CD14-positive monocyte (primary cell): ENCODE results near the gene ADAMTS18. TPM values are rescaled to one million over a fixed set of nuclear protein-coding genes. Genes with fewer than 3 reads are reported as not detected.
"Not testable (repeated sequence)": the region's sequence is repeated elsewhere in the genome, so short reads cannot be mapped to it uniquely, and the experiment has no call there.

ENCODE experiments used
- DNase-seq, 3 donors: peaks; one replicate each; pipeline ENCODE4 v3.0.0-alpha.2; 2011 to 2022
- H2AFZ ChIP-seq: 2 replicates; pipeline ENCODE4 v1.6.0; 2012; ENCODE audit warnings: mild to moderate bottlenecking, low read depth, low read length, inconsistent platforms; ENCODE audit not compliant: insufficient read depth, poor library complexity, severe bottlenecking
- H3K27ac ChIP-seq, 2 donors: 1 replicate in 1 of 2; 2 replicates in 1 of 2; pipeline ENCODE4 v1.5.1; 2012 to 2013; ENCODE audit warnings: low read length in 2 of 2, control low read depth in 1 of 2, inconsistent platforms in 1 of 2, low read depth in 1 of 2, mild to moderate bottlenecking in 1 of 2
- H3K27me3 ChIP-seq, 2 donors: one replicate each; pipeline versions ENCODE4 v1.6.0 to v1.6.1; 2011 to 2013; ENCODE audit warnings: low read length in 2 of 2; ENCODE audit not compliant: control insufficient read depth in 2 of 2, insufficient read depth in 2 of 2
- H3K36me3 ChIP-seq, 2 donors: replicated peaks in 1 of 2; 1 replicate in 1 of 2; 2 replicates in 1 of 2; pipeline versions ENCODE4 v1.5.1 to v1.6.1; 2012 to 2013; ENCODE audit warnings: low read length in 2 of 2, control low read depth in 1 of 2, inconsistent platforms in 1 of 2, mild to moderate bottlenecking in 1 of 2; ENCODE audit not compliant: insufficient read depth in 2 of 2, control insufficient read depth in 1 of 2
- H3K4me1 ChIP-seq, 2 donors: 1 replicate in 1 of 2; 2 replicates in 1 of 2; pipeline versions ENCODE4 v1.5.1 to v1.6.1; 2012 to 2013; ENCODE audit warnings: low read length in 2 of 2, control low read depth in 1 of 2, inconsistent platforms in 1 of 2, mild to moderate bottlenecking in 1 of 2, moderate library complexity in 1 of 2; ENCODE audit not compliant: insufficient read depth in 2 of 2, control insufficient read depth in 1 of 2
- H3K4me2 ChIP-seq: replicated peaks from 2 replicates; pipeline ENCODE3; 2012; ENCODE audit warnings: low read length, moderate library complexity, mild to moderate bottlenecking; ENCODE audit not compliant: poor library complexity, severe bottlenecking; ENCODE audit errors: extremely low read depth
- H3K4me3 ChIP-seq, 3 experiments: fragments of 200-600 bp in 1 of 3; sonication (generic) in 1 of 3; replicated peaks in 1 of 3; 1 replicate in 2 of 3; 2 replicates in 1 of 3; pipeline ENCODE4 v1.5.1; 2011 to 2013; ENCODE audit warnings: low read length in 3 of 3, mild to moderate bottlenecking in 3 of 3, control low read depth in 2 of 3, low read depth in 2 of 3, inconsistent platforms in 1 of 3, moderate library complexity in 1 of 3
- H3K79me2 ChIP-seq: 2 replicates; pipeline ENCODE4 v1.6.0; 2012; ENCODE audit warnings: mild to moderate bottlenecking, control low read depth, inconsistent platforms, low read length, moderate library complexity; ENCODE audit not compliant: insufficient read depth
- H3K9ac ChIP-seq: 2 replicates; pipeline ENCODE4 v1.6.0; 2017; ENCODE audit warnings: low read length, mild to moderate bottlenecking; ENCODE audit not compliant: insufficient read depth, poor library complexity, severe bottlenecking
- H3K9me3 ChIP-seq, 2 donors: replicated peaks in 1 of 2; 1 replicate in 1 of 2; 2 replicates in 1 of 2; pipeline versions ENCODE4 v1.5.1 to v1.6.1; 2012 to 2013; ENCODE audit warnings: low read length in 2 of 2, control low read depth in 1 of 2; ENCODE audit not compliant: control insufficient read depth in 1 of 2, insufficient read depth in 1 of 2
- H4K20me1 ChIP-seq: 2 replicates; pipeline ENCODE4 v1.6.0; 2012; ENCODE audit warnings: mild to moderate bottlenecking, low read length, control low read depth, moderate library complexity; ENCODE audit not compliant: insufficient read depth
- H3K27ac Mint-ChIP-seq, 7 donors: one replicate each; pipeline ENCODE4 v1.8.0; 2020; ENCODE audit warnings: mild to moderate bottlenecking in 7 of 7, mixed read lengths in 7 of 7, moderate library complexity in 6 of 7, inconsistent platforms in 2 of 7
- H3K27me3 Mint-ChIP-seq, 3 donors: one replicate each; pipeline ENCODE4 v1.8.0; 2021 to 2022; ENCODE audit warnings: low read depth in 3 of 3, mild to moderate bottlenecking in 3 of 3, mixed read lengths in 3 of 3, moderate library complexity in 3 of 3, inconsistent platforms in 1 of 3
- H3K36me3 Mint-ChIP-seq, 2 donors: one replicate each; pipeline ENCODE4 v1.8.0; 2020; ENCODE audit warnings: mixed read lengths in 2 of 2, inconsistent platforms in 1 of 2, mild to moderate bottlenecking in 1 of 2
- H3K4me1 Mint-ChIP-seq: one replicate; pipeline ENCODE4 v1.8.0; 2020; ENCODE audit warnings: mild to moderate bottlenecking, mixed read lengths
- H3K4me3 Mint-ChIP-seq, 2 donors: one replicate each; pipeline ENCODE4 v1.8.0; 2020; ENCODE audit warnings: mild to moderate bottlenecking in 2 of 2, mixed read lengths in 2 of 2, moderate library complexity in 1 of 2
- H3K9me3 Mint-ChIP-seq, 7 donors: one replicate each; pipeline ENCODE4 v1.8.0; 2020 to 2022; ENCODE audit warnings: mixed read lengths in 7 of 7, mild to moderate bottlenecking in 6 of 7, moderate library complexity in 6 of 7, inconsistent platforms in 2 of 7
- WGBS: methylation state at CpG from one replicate; pipeline ENCODE4 v1.1.5; 2013; ENCODE audit warnings: missing lambda C conversion rate; ENCODE audit not compliant: insufficient coverage; 5-methylcytosine and 5-hydroxymethylcytosine counted together
- intact Hi-C, 2 donors: fragments of 100-400 bp; cut with micrococcal nuclease; formaldehyde crosslinking; loops; one replicate each; pipeline versions ENCODE4 v1.15.0 to v1.15.1; 2023
- polyA plus RNA-seq, 3 donors: library from polyadenylated mRNA; depleted of rRNA in 1 of 3; unstranded in 2 of 3; stranded (reverse) in 1 of 3; fragments of 300-500 nt in 2 of 3; fragments of >200 nt in 1 of 3; fragmentation: Illumina TruSeq in 2 of 3; gene quantifications; 1 replicate in 2 of 3; 2 replicates in 1 of 3; pipeline ENCODE4 v1.2.3, GENCODE V29; 2012 to 2021
- TF ChIP-seq, protein P1 (sequence below): fragments of 200-600 bp; IDR thresholded peaks from one replicate; pipeline ENCODE4 v1.8.0; 2022; ENCODE audit warnings: antibody characterized with exemption, mild to moderate bottlenecking

Gene ADAMTS18
- polyA plus RNA-seq, 3 donors = not detected

DNA sequence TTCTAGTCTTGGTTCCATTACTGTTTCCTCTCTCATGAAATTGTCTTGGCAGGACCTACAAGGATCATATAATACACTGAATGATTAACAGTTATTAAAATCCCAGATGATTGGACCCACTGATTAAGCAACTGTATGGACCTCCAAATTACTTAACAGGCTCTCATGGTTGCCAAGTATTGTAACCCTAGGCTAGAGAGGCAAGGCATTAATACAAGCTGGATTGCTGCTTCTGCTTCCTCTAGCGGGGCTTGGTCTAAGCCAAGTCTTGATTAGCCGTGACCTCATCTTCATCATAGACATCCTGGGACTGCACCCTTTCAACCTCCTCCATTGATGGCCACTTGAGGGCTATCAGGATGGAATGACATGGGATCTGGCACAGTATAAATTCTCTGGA, 188.7 kb downstream of the ADAMTS18 start:
- H3K9me3 ChIP-seq = no peaks in the 10 kb centered on the region
- H3K79me2 ChIP-seq = no peaks in the 10 kb centered on the region
- H2AFZ ChIP-seq = no peak overlapping the region
- Mint-ChIP-seq H3K27me3 (peaks cover 5 to 6% (median 5%) of the 10 kb centered on the region in 3 donors), H3K4me3 (no peak overlapping the region), H3K4me1 (no peaks in the 10 kb centered on the region), H3K27ac (no peak overlapping the region), H3K36me3 (no peaks in the 10 kb centered on the region), H3K9me3 (peaks cover 0 to 2% (median 0%) of the 10 kb centered on the region in 7 donors)
- no peaks in the 10 kb centered on the region for H3K36me3 ChIP-seq
- H3K4me2 ChIP-seq = no peak overlapping the region
- no peaks in the 10 kb centered on the region for H3K4me1 ChIP-seq
- no peak overlapping the region for H3K27ac ChIP-seq
- no CpG with 5 or more reads among the region's 2 CpGs for WGBS
- no peak for DNase-seq
- H3K9ac ChIP-seq = no peak overlapping the region
- TF ChIP-seq, protein P1, sequence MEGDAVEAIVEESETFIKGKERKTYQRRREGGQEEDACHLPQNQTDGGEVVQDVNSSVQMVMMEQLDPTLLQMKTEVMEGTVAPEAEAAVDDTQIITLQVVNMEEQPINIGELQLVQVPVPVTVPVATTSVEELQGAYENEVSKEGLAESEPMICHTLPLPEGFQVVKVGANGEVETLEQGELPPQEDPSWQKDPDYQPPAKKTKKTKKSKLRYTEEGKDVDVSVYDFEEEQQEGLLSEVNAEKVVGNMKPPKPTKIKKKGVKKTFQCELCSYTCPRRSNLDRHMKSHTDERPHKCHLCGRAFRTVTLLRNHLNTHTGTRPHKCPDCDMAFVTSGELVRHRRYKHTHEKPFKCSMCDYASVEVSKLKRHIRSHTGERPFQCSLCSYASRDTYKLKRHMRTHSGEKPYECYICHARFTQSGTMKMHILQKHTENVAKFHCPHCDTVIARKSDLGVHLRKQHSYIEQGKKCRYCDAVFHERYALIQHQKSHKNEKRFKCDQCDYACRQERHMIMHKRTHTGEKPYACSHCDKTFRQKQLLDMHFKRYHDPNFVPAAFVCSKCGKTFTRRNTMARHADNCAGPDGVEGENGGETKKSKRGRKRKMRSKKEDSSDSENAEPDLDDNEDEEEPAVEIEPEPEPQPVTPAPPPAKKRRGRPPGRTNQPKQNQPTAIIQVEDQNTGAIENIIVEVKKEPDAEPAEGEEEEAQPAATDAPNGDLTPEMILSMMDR = no peak
- intact Hi-C loops = no loop called here
- no peak overlapping the region for H3K4me3 ChIP-seq
- H4K20me1 ChIP-seq = no peaks in the 10 kb centered on the region
- H3K27me3 ChIP-seq = no peaks in the 10 kb centered on the region

DNA sequence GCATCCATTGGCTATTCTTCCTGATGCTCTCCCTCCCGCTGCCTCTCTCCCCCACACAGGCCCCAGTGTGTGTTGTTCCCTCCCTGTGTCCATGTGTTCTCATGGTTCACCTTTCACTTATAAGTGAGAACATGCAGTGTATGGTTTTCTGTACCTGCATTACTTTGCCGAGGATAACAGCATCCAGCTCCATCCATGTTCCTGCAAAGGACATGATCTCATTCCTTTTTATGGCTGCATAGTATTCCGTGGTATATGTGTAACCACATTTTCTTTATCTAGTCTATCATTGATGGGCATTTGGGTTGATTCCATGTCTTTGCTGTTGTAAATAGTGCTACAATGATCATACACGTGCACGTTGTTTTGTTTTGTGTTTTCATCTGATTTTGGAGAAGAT, 192.4 kb downstream of the ADAMTS18 start:
- H3K4me1 ChIP-seq, H3K4me2 ChIP-seq, H3K9ac ChIP-seq, H3K4me3 Mint-ChIP-seq, H3K27ac ChIP-seq, H3K9me3 ChIP-seq, intact Hi-C loops, H3K9me3 Mint-ChIP-seq, H3K36me3 Mint-ChIP-seq, H3K79me2 ChIP-seq, H4K20me1 ChIP-seq, H3K27ac Mint-ChIP-seq, H3K36me3 ChIP-seq, H3K27me3 Mint-ChIP-seq, H3K27me3 ChIP-seq, H3K4me3 ChIP-seq, H3K4me1 Mint-ChIP-seq, H2AFZ ChIP-seq, DNase-seq: not testable (repeated sequence)
- 100% methylated on average over 2 of the region's 5 CpGs for WGBS
